ENCODE measurements around the gene EEPD1.

DNA sequence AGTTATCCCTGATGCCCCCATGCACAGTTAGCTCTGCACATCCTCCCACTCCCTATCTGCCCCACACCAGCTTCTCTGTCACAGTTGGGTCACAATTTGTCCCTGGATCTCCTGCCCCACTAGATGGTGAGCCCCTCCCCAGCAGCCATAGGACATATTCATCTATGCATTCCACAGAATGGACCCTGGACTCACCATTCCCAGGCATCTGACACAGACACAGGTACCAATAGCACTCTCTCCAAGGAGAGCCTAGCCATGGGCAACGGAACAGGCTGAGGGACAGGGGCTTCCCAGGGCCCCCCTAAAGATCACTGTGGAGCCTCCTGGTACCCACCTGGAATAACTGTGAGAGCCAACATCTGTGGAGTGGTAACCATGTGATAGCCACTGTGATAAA, 34.7 kb upstream of the EEPD1 start:
- TF ChIP-seq POLR2A (IDR thresholded peaks at IDR 0.05) = no peak
- TF ChIP-seq CTCF (IDR thresholded peaks at IDR 0.05) = no peak

Measured in thyroid gland (tissue), 4 donors.